Cerebellar nuclear complex (tissue), 1 donor: ENCODE measurements around the gene FRMD4A.
"Not testable (repeated sequence)": the region's sequence is repeated elsewhere in the genome, so short reads cannot be mapped to it uniquely, and the experiment has no call there.

Experiments used
- DNase-seq, 2 experiments: peaks; one replicate each; lab custom pipeline; 2025; lab: John Stamatoyannopoulos, UW

The FRMD4A gene

DNA sequence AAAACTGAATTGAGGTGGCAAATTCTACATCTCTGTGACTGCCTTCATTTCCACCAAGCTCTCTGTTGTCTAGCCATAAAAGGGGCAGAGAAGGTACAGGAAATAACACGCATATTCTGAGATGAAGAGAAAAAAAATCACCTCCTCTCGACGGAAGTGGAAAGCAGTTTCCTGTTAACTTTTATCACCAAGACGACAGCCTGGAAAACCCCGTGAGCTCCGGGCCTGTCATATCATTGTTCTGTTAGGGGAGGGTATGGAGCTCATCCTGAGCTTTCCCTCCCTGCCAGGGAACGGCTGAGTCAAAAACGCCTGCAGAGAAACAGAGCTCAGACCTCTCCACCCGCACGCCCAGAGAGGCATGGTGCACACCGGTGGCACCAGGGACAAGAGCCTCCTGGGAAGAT, 543.7 kb downstream of the FRMD4A start:
- DNase-seq, result no peak

GRCh38 chr10:13784067-13784466, 546.7 kb downstream of the FRMD4A start:
- DNase-seq, result no peak

DNA sequence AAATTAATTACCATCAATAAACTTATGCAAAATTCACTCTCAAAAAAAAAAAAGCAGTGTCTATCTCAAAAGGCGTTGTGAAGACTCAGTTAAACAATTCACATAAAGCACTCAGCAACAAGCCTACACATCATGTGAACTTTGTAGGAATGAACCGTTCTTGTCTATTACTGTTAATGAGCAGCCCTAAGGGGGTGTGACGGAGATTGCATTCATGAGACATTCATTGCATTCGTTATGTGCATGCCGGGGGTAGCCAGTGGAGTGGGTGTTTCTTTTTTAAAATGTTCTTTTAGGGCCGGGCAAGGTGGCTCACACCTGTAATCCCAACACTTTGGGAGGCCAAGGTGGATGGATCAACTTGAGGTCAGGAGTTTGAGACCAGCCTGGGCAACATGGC, 551.0 kb downstream of the FRMD4A start:
- no peak for DNase-seq

DNA sequence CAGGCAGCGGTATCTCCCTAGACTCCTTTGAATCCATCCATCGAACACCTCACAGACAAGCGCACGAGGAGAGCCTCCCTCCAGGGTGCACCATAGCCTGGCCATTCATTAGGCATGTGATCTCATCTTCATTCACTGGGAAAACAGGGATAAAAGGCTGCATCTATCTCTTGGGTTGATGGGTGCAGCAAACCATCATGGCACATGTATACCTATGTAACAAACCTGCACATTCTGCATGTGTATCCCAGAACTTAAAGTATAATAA, 552.1 kb downstream of the FRMD4A start:
- not testable (repeated sequence) for DNase-seq

DNA sequence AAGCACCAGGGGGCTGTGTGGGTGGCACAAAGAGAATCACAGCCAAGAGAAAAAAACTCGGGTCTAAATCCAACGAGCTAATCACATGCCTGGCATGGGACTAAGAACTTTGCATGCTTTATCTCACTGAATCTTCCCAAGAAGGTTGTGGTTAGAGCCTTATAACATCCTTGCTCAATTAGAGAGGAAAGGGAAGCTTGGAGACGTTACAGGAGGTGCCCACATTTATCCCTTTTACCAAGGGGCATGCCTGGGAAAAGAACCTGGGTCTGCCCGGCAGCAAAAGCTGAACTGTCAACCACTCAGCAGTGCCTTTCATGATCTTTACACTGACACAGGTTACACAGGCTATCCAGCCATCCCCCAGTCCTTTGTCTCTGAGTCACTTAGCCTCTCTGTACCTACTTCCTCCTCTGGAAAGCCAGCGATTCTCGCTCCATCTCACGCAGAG, 553.8 kb downstream of the FRMD4A start:
- DNase-seq, result no peak

DNA sequence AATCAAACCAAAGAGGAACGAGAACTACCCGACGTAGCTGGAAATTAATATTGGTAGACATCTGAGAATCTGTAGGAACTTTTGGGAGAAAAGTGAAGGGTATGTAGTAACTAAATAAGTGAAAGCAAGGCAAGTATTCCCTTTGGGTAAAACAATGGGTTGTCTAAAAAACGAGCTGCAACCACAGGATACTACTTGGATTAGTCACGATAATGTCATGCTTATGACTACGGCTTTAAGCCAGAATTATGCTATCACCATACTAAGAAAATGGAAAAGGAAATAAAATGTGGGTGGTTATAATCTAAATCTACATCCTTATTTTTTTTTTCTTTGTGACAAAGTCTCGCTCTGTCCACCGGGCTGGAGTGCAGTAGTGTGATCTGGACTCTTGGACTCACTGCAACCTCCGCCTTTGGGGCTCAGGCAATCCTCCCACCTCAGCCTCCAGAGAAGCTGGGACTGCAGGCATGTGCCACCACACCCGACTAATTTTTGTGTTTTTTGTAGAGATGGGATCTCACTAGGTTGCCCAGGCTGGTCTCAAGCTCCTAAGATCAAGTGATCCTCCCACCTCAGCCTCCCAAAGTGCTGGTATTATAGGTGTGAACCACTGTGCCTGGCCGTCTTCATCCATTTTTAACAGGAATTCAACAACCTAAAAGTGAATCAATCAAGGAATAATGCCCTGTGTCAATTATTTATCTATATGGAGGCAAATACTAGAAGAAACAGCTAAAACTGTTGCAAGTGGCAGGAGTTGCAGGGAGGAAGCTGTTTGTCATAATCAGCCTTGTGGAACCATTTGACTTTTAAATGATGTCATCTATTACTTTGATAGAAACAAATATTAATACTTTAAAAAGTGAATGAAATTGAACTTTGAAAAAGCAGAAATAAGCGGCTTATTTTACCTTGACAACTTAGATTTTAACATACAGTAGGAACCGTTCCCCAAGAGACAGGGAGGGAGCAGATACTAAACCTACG, 554.6 kb downstream of the FRMD4A start:
- no peak for DNase-seq

- no peak for DNase-seq
Measured at GRCh38 chr10:13774303-13774893, 556.3 kb downstream of the FRMD4A start.

GRCh38 chr10:13773496-13774170, 557.1 kb downstream of the FRMD4A start:
- no peak for DNase-seq

- no peak for DNase-seq
Measured at GRCh38 chr10:13773043-13773442, 557.7 kb downstream of the FRMD4A start.

- no peak for DNase-seq
Measured at GRCh38 chr10:13771992-13772391, 558.7 kb downstream of the FRMD4A start.

- no peak for DNase-seq
Measured at GRCh38 chr10:13770760-13771493, 559.8 kb downstream of the FRMD4A start.

DNA sequence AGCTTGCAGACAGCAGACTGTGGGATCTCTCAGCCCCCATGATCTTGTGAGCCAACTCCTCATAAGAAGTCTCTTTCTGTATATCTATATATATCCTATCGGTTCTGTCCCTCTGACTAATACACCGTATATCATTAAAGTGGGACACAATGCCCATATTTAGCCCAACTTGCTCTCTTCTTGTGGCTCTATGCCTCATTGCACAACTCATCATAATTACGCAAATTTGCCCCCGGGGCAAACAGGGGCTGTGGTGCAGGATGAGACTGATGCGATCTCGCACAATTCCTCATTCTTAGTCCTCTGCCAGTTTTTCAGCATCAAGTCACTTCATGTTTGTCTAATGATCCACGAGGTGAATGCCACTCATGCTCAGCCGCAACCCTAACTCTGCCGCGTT, 560.8 kb downstream of the FRMD4A start:
- no peak for DNase-seq

DNA sequence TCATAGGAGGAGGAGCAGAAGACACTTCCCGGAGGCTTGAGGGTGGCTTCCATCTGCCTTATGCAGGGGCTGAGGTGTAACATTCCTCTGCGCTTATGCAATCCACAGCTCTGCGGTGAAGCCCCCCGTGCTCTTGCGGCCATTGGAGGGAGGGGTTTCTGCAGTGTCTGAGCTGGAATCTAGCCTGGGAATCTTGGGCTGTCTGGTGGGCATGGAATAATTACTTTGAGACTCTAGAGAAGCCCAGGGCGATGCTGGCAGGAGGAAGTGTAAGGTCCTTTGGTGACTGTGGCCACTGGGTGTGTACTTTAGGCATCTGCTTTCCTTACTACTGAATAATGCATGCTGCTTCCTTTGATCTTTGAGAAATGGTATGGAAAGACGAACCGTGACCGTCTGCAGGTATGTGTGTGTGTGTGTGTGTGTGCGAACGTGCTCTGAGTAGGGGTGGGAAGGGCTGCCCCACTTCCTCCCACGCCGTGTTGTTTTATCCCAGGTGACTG, 563.0 kb downstream of the FRMD4A start:
- DNase-seq, result no peak

GRCh38 chr10:13767148-13767547, 563.6 kb downstream of the FRMD4A start:
- DNase-seq, result not testable (repeated sequence)

- DNase-seq, result no peak
Measured at GRCh38 chr10:13765641-13766341, 564.9 kb downstream of the FRMD4A start.

- DNase-seq, result no peak
Measured at GRCh38 chr10:13761490-13762091, 569.1 kb downstream of the FRMD4A start.

DNA sequence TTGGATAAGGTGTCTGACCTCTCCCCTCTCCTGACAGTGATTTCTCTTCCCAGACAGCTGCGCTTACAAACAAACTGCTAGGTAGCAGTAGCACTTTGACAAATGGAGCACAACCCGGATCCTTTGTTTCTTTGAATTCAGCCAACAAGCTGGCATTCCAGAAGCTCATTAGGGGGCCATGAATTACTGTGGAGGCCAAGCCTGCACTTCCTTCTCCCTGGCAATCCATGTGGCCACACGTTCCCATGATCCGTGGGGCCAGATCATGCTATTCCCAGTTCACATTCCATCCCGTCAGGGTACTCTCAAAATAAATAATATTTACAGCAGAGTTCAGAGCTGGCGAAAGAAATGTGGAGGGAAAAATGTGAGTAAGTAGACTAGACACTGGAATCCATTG, 571.6 kb downstream of the FRMD4A start:
- DNase-seq, result peak in 1 of 2 experiments; percentile 4

- DNase-seq, result no peak
Measured at GRCh38 chr10:13758756-13759155, 572.0 kb downstream of the FRMD4A start.

GRCh38 chr10:13758312-13758711, 572.4 kb downstream of the FRMD4A start:
- no peak for DNase-seq

DNA sequence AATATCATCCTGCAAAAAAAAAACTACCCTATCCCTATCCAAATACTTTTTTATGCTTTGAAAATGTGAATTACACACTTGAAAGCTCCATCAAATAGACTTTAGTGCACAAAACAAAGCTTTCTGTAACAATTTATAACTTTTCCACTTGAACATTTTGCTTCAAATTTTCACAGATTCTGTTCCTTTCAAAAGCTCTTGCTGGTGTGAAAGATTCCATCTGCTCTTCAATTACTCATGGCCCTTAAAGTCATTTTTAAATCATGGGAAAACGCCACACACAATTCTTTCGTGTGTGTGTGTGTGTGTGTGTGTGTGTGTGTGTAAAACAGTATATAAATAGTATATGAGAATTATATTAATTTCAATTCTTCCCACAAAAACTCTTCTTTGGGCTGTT, 576.4 kb downstream of the FRMD4A start:
- DNase-seq, result no peak

- no peak for DNase-seq
Measured at GRCh38 chr10:13751191-13751764, 579.4 kb downstream of the FRMD4A start.
